Effector CD4-positive, alpha-beta T cell (primary cell): Measurements from ENCODE around the gene SF1.

Experiments
- DNase-seq: peaks from one replicate; pipeline ENCODE4 v3.0.0-alpha.2; 2020

Gene SF1

GRCh38 chr11:64745521-64746328 is 32.6 kb downstream of the SF1 start:
- peak; percentile 73 for DNase-seq

GRCh38 chr11:64745189-64745520 is 33.2 kb downstream of the SF1 start:
- peak; percentile 74 for DNase-seq

- peak; percentile 27 for DNase-seq
Measured at GRCh38 chr11:64744544-64745188, 33.7 kb downstream of the SF1 start.

GRCh38 chr11:64743591-64744543 is 34.5 kb downstream of the SF1 start, which contains the start of gene RASGRP2:
Gene RASGRP2, minus strand, starts transcription at chr11:64744142. Its CDS starts 1,276 bp downstream, at chr11:64742866.
- DNase-seq, result peak; percentile 83

- peak; percentile 66 for DNase-seq
Measured at GRCh38 chr11:64742889-64743590, 35.3 kb downstream of the SF1 start.

GRCh38 chr11:64742087-64742888 is 36.1 kb downstream of the SF1 start:
- DNase-seq, result no peak

GRCh38 chr11:64741375-64742086 is 36.8 kb downstream of the SF1 start:
- DNase-seq, result no peak

GRCh38 chr11:64739871-64740270 is 38.5 kb downstream of the SF1 start:
- DNase-seq, result no peak

GRCh38 chr11:64736654-64737053 is 41.7 kb downstream of the SF1 start:
- no peak for DNase-seq

- no peak for DNase-seq
Measured at GRCh38 chr11:64735725-64736259, 42.5 kb downstream of the SF1 start.

GRCh38 chr11:64734811-64735724 is 43.3 kb downstream of the SF1 start:
- no peak for DNase-seq

GRCh38 chr11:64731601-64732000 is 46.7 kb downstream of the SF1 start:
- DNase-seq, result no peak

GRCh38 chr11:64729851-64730382 is 48.4 kb downstream of the SF1 start:
- no peak for DNase-seq

GRCh38 chr11:64728757-64729365 is 49.5 kb downstream of the SF1 start:
- DNase-seq, result no peak

- DNase-seq, result no peak
Measured at GRCh38 chr11:64726867-64727530, 51.3 kb downstream of the SF1 start.

GRCh38 chr11:64726211-64726641 is 52.1 kb downstream of the SF1 start:
- no peak for DNase-seq

GRCh38 chr11:64724863-64725532 is 53.3 kb downstream of the SF1 start:
- DNase-seq, result no peak
